Ishikawa (cell line): ENCODE data around the gene MVK.

ENCODE experiments used
- CEBPB ChIP-seq: IDR thresholded peaks from 2 replicates; pipeline ENCODE4 v1.6.1; 2012
- CREB1 ChIP-seq: IDR thresholded peaks from 2 replicates; pipeline ENCODE4 v1.6.1; 2012; ENCODE audit warnings: low read depth
- EGR1 ChIP-seq: IDR thresholded peaks from 2 replicates; pipeline ENCODE4 v1.6.1; 2012
- EP300 ChIP-seq: IDR thresholded peaks from 2 replicates; pipeline ENCODE4 v1.6.1; 2012; ENCODE audit warnings: borderline replicate concordance
- FOXM1 ChIP-seq: IDR thresholded peaks from 2 replicates; pipeline ENCODE4 v1.6.1; 2012; ENCODE audit warnings: low read depth, borderline replicate concordance
- NFIC ChIP-seq: IDR thresholded peaks from 2 replicates; pipeline ENCODE4 v1.6.1; 2012
- RAD21 ChIP-seq: IDR thresholded peaks from 2 replicates; pipeline ENCODE4 v1.6.1; 2012; ENCODE audit warnings: low read depth
- TAF1 ChIP-seq: IDR thresholded peaks from 2 replicates; pipeline ENCODE4 v1.6.1; 2012; ENCODE audit warnings: low read depth, mild to moderate bottlenecking
- TCF12 ChIP-seq: IDR thresholded peaks from 2 replicates; pipeline ENCODE4 v1.6.1; 2012; ENCODE audit warnings: low read depth
- TEAD4 ChIP-seq: IDR thresholded peaks from 2 replicates; pipeline ENCODE4 v1.6.1; 2012
- YY1 ChIP-seq: IDR thresholded peaks from 2 replicates; pipeline ENCODE4 v1.6.1; 2012; ENCODE audit warnings: low read depth
- ZBTB7A ChIP-seq: IDR thresholded peaks from 2 replicates; pipeline ENCODE4 v1.6.1; 2012; ENCODE audit warnings: low read depth
- TF ChIP-seq, protein P1 (sequence below): IDR thresholded peaks from 2 replicates; pipeline ENCODE4 v1.6.1; 2012
- TF ChIP-seq, protein P2 (sequence below): IDR thresholded peaks from 2 replicates; pipeline ENCODE4 v1.6.1; 2012; ENCODE audit warnings: low read depth, mild to moderate bottlenecking
- TF ChIP-seq, protein P3 (sequence below): IDR thresholded peaks from 2 replicates; pipeline ENCODE4 v1.6.1; 2012

Gene MVK

DNA sequence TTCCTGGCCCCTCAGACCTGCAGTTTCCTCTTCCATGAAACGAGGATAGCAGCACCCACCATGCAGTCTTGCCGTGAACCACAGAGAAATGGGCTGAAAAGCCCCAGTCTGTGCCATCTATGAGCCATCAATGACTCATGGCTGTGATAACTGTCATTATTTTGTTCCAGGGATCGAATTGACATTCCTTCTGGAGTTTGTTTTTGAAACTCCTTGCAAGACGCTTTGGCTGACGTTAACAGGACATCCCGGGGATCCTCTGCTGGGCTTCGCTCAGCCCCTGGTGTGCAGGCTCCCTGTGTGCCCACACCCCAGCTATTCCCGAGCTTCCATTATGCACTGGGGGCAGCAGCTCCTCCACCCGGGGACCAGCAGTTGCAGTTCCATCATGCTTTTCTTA, 34.1 kb upstream of the MVK start:
- TF ChIP-seq, protein P1, sequence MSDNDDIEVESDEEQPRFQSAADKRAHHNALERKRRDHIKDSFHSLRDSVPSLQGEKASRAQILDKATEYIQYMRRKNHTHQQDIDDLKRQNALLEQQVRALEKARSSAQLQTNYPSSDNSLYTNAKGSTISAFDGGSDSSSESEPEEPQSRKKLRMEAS = no peak
- TF ChIP-seq YY1 (no peak), TEAD4 (no peak), NFIC (no peak), CREB1 (no peak), EP300 (no peak)

DNA sequence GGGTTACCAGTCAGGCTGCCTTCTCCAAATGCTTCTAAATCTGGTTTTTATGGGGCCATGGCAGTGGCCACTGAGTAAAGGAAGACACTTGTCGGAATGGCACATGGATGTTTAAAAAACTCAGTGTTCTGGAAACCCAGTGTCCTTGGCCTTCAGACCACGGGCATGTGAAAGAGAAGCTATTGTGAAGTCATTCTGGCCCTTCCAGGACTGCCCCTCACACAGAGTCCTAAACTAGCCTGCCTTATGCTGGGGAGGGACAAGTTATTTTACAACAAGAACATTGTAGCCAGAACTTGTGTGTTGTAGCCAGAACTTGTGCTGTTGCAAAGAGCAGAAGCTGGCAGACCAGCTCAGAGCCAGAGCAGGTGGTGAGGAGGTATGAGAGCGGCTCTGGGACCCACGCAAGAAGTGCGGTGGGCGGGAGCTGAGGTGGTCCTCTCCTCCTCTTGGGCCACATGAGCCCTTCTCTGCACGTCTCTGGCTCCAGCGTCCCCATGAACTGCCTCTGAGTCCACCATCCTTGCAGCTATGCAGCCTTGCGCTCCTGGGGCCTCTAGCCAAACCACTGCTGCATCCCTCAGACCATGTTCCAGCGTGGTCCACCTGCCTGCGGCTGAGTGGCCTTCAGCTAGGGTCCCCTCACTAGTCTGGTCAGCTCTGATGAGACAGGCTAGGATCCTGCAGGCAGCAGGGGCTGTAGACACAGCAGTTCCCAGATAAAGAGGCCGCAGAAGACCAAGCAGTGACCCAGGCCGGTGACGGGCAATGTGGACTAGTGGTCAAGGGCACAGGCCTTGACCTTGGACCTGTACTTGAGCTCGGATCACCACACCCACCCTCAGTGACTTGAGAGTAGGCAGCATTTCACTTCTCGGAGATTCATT, 32.8 kb upstream of the MVK start:
- TF ChIP-seq, protein P2, sequence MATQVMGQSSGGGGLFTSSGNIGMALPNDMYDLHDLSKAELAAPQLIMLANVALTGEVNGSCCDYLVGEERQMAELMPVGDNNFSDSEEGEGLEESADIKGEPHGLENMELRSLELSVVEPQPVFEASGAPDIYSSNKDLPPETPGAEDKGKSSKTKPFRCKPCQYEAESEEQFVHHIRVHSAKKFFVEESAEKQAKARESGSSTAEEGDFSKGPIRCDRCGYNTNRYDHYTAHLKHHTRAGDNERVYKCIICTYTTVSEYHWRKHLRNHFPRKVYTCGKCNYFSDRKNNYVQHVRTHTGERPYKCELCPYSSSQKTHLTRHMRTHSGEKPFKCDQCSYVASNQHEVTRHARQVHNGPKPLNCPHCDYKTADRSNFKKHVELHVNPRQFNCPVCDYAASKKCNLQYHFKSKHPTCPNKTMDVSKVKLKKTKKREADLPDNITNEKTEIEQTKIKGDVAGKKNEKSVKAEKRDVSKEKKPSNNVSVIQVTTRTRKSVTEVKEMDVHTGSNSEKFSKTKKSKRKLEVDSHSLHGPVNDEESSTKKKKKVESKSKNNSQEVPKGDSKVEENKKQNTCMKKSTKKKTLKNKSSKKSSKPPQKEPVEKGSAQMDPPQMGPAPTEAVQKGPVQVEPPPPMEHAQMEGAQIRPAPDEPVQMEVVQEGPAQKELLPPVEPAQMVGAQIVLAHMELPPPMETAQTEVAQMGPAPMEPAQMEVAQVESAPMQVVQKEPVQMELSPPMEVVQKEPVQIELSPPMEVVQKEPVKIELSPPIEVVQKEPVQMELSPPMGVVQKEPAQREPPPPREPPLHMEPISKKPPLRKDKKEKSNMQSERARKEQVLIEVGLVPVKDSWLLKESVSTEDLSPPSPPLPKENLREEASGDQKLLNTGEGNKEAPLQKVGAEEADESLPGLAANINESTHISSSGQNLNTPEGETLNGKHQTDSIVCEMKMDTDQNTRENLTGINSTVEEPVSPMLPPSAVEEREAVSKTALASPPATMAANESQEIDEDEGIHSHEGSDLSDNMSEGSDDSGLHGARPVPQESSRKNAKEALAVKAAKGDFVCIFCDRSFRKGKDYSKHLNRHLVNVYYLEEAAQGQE = no peak
- TF ChIP-seq EP300 = no peak
- TF ChIP-seq ZBTB7A = no peak
- TF ChIP-seq YY1 = no peak
- TF ChIP-seq EGR1 = no peak
- TF ChIP-seq, protein P3, sequence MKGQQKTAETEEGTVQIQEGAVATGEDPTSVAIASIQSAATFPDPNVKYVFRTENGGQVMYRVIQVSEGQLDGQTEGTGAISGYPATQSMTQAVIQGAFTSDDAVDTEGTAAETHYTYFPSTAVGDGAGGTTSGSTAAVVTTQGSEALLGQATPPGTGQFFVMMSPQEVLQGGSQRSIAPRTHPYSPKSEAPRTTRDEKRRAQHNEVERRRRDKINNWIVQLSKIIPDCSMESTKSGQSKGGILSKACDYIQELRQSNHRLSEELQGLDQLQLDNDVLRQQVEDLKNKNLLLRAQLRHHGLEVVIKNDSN = no peak
- no peak for TF ChIP-seq NFIC
- no peak for TF ChIP-seq TAF1
- TF ChIP-seq RAD21 = no peak
- TF ChIP-seq CEBPB = no peak
- no peak for TF ChIP-seq TCF12
- TF ChIP-seq, protein P1 = no peak

DNA sequence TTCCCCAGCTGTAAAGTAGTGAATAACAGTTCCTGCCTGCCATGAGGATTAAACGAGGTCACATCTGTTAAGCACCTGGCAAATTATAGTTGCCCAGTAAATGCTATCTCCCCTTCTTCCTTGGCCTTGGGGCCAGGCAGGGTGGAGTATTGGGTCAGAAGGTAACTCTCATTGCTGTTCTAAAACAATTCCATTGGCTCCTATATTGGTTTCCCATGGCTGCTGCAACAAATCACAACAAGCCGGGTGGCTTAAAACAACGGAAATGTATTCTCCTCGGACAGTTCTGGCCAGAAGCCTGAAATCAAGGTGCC, 32.2 kb upstream of the MVK start:
- TF ChIP-seq YY1 (no peak), EGR1 (no peak), TEAD4 (no peak), TCF12 (no peak), RAD21 (no peak), EP300 (no peak), ZBTB7A (no peak), TAF1 (no peak), NFIC (no peak), CEBPB (no peak), FOXM1 (no peak), CREB1 (no peak)
- TF ChIP-seq, protein P3 = no peak
- TF ChIP-seq, protein P1 = no peak
- TF ChIP-seq, protein P2 = no peak

DNA sequence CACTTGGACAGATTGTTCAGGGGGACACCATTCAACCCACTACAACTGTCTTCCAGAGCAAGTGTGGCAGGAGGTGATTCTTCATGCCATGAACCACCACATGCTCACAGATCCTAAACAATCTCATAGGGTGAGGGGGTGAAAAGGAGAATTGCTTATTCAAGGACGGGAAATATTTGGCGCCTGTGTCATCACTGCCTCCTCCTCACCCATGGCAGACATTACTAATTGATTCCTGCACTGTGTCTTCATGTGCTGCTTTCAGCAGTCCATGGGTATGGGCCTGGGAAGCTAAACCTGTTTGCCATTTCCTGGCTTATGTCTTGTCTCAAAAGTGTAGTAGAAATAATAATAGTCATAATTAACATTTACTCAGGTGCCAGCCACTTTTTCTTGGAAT, 31.6 kb upstream of the MVK start:
- no peak for TF ChIP-seq CEBPB
- no peak for TF ChIP-seq NFIC
- TF ChIP-seq ZBTB7A = no peak
- TF ChIP-seq, protein P1 = no peak

DNA sequence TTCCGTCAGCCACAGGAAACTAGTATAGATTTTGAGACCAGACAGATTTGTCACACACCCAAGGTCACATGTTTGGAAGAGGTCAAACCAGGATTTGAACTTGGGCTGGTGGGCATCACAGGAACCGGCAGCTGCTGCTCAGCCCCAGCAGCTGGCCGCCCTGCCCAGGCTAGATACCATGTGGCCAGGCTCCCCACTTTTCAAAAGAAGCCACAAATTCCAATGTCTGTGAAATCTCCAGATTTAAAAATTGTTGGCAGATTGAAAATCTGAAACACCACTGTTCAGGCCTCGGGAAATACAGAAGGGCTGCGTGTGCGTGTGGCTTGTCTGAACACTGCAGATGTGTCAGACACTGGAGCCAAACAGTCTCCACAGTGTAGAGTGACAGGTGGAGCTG, 30.7 kb upstream of the MVK start:
- TF ChIP-seq FOXM1 (no peak), NFIC (no peak), CEBPB (no peak), RAD21 (no peak), YY1 (no peak), TCF12 (no peak), TAF1 (no peak), EP300 (no peak), ZBTB7A (no peak), EGR1 (no peak), TEAD4 (no peak), CREB1 (no peak)
- TF ChIP-seq, protein P2 = no peak
- TF ChIP-seq, protein P1 = no peak
- TF ChIP-seq, protein P3 = no peak
